HepG2 (cell line): ENCODE results near the gene PSMA7. TPM values are rescaled to one million over a fixed set of nuclear protein-coding genes. Genes with fewer than 3 reads are reported as not detected.
A peak's percentile ranks its signal among the peaks of the same experiment; 100 is the strongest.

Experiments used
- ADNP ChIP-seq: sonication (generic); formaldehyde crosslinking; IDR thresholded peaks from 2 replicates; pipeline ENCODE4 v1.4.0; 2020; ENCODE audit warnings: missing genetic modification reagents
- ARNTL ChIP-seq: sonication (generic); formaldehyde crosslinking; IDR thresholded peaks from 2 replicates; pipeline ENCODE4 v1.4.0; 2020; ENCODE audit warnings: mild to moderate bottlenecking, missing genetic modification reagents
- ASH2L ChIP-seq: fragments of 300-600, 200-600 bp; sonication (generic); IDR thresholded peaks from 2 replicates; pipeline ENCODE4 v1.7.0; 2017; ENCODE audit warnings: low read depth, mild to moderate bottlenecking, moderate library complexity, mixed read lengths, low read length; ENCODE audit not compliant: insufficient read length
- ATF2 ChIP-seq: sonication (generic); formaldehyde crosslinking; IDR thresholded peaks from 2 replicates; pipeline ENCODE4 v1.4.0; 2020; ENCODE audit warnings: missing genetic modification reagents
- ATF7-NPFF ChIP-seq: sonication (generic); formaldehyde crosslinking; IDR thresholded peaks from 2 replicates; pipeline ENCODE4 v1.8.1; 2023; ENCODE audit warnings: mild to moderate bottlenecking, low read depth, missing genetic modification reagents, moderate library complexity
- FLYWCH1 ChIP-seq: sonication (generic); formaldehyde crosslinking; IDR thresholded peaks from 2 replicates; pipeline ENCODE4 v1.8.1; 2023; ENCODE audit warnings: mild to moderate bottlenecking, missing genetic modification reagents
- KAT8 ChIP-seq: IDR thresholded peaks from 2 replicates; pipeline ENCODE4 v1.6.1; 2016; ENCODE audit warnings: missing genetic modification reagents, missing compliant biosample characterization
- KDM1A ChIP-seq: IDR thresholded peaks from 2 replicates; pipeline ENCODE4 v1.6.1; 2016; ENCODE audit warnings: missing compliant biosample characterization
- MEIS1 ChIP-seq: sonication (generic); formaldehyde crosslinking; IDR thresholded peaks from 2 replicates; pipeline ENCODE4 v1.9.0; 2021; ENCODE audit warnings: mild to moderate bottlenecking, missing genetic modification reagents, moderate library complexity, borderline replicate concordance
- NR2C2 ChIP-seq: sonication (generic); formaldehyde crosslinking; IDR thresholded peaks from 2 replicates; pipeline ENCODE4 v1.4.0; 2020; ENCODE audit warnings: missing genetic modification reagents, mild to moderate bottlenecking, moderate library complexity, borderline replicate concordance
- NRL ChIP-seq: sonication (generic); formaldehyde crosslinking; IDR thresholded peaks from 2 replicates; pipeline ENCODE4 v1.5.0; 2020; ENCODE audit warnings: missing genetic modification reagents, mild to moderate bottlenecking, moderate library complexity, borderline replicate concordance
- RARG ChIP-seq: sonication (generic); formaldehyde crosslinking; IDR thresholded peaks from 2 replicates; pipeline ENCODE4 v1.4.0; 2020; ENCODE audit warnings: low read depth, mild to moderate bottlenecking, missing genetic modification reagents
- RXRB ChIP-seq: IDR thresholded peaks from 2 replicates; pipeline ENCODE4 v1.6.1; 2016; ENCODE audit warnings: borderline replicate concordance, missing genetic modification reagents, missing compliant biosample characterization
- U2AF2 ChIP-seq: fragments of 200-400 bp; formaldehyde crosslinking; IDR thresholded peaks from 2 replicates; pipeline ENCODE4 v1.6.1; 2017; ENCODE audit warnings: low read depth, mild to moderate bottlenecking, low read length
- ZFP41 ChIP-seq: sonication (generic); formaldehyde crosslinking; IDR thresholded peaks from 2 replicates; pipeline ENCODE4 v1.4.0; 2020; ENCODE audit warnings: mild to moderate bottlenecking, missing genetic modification reagents, borderline replicate concordance
- ZFP90 ChIP-seq: sonication (generic); formaldehyde crosslinking; IDR thresholded peaks from 2 replicates; pipeline ENCODE4 v1.8.0; 2022; ENCODE audit warnings: missing genetic modification reagents, mild to moderate bottlenecking, inconsistent platforms, borderline replicate concordance
- ZNF10 ChIP-seq: sonication (generic); formaldehyde crosslinking; IDR thresholded peaks from 2 replicates; pipeline ENCODE4 v1.4.0; 2020; ENCODE audit warnings: mild to moderate bottlenecking, low read depth, missing genetic modification reagents, borderline replicate concordance
- ZNF232 ChIP-seq: sonication (generic); formaldehyde crosslinking; IDR thresholded peaks from 2 replicates; pipeline ENCODE4 v1.4.0; 2020; ENCODE audit warnings: missing genetic modification reagents, borderline replicate concordance
- ZSCAN25 ChIP-seq: sonication (generic); formaldehyde crosslinking; IDR thresholded peaks from 2 replicates; pipeline ENCODE4 v1.8.0; 2022; ENCODE audit warnings: mild to moderate bottlenecking, missing genetic modification reagents
- polyA plus RNA-seq, 8 experiments: library from polyadenylated mRNA; depleted of rRNA in 3 of 8; stranded (reverse) in 7 of 8; unstranded in 1 of 8; fragments of >200 nt; fragmentation: Illumina TruSeq in 4 of 8; extraction: Trizol in 4 of 8; gene quantifications; 2 replicates each; pipeline versions ENCODE4 v1.2.1 to v1.2.3, GENCODE V29; 2011 to 2016; ENCODE audit warnings: low read depth in 4 of 8, missing spikeins in 1 of 8, mixed read lengths in 1 of 8; ENCODE audit not compliant: insufficient read depth in 1 of 8
- total RNA-seq, 5 experiments: library from RNA; depleted of rRNA; stranded (reverse); fragments of >200 nt; fragmentation: Illumina TruSeq; extraction: Trizol; gene quantifications; 2 replicates each; pipeline ENCODE4 v1.2.3, GENCODE V29; 2016; ENCODE audit warnings: low read depth in 1 of 5
- TF ChIP-seq, protein P1 (sequence below): sonication (generic); formaldehyde crosslinking; IDR thresholded peaks from 2 replicates; pipeline ENCODE4 v1.4.0; 2020; ENCODE audit warnings: mild to moderate bottlenecking, missing genetic modification reagents, borderline replicate concordance
- TF ChIP-seq, protein P2 (sequence below): sonication (generic); formaldehyde crosslinking; IDR thresholded peaks from 2 replicates; pipeline ENCODE4 v1.4.0; 2020; ENCODE audit warnings: missing genetic modification reagents, borderline replicate concordance

Gene PSMA7
- total and polyA plus RNA-seq, 2 of the 13 experiments (the other 11 are each of a cell fraction or from before 2014, with no cell fraction given), result 531 to 631 TPM

DNA sequence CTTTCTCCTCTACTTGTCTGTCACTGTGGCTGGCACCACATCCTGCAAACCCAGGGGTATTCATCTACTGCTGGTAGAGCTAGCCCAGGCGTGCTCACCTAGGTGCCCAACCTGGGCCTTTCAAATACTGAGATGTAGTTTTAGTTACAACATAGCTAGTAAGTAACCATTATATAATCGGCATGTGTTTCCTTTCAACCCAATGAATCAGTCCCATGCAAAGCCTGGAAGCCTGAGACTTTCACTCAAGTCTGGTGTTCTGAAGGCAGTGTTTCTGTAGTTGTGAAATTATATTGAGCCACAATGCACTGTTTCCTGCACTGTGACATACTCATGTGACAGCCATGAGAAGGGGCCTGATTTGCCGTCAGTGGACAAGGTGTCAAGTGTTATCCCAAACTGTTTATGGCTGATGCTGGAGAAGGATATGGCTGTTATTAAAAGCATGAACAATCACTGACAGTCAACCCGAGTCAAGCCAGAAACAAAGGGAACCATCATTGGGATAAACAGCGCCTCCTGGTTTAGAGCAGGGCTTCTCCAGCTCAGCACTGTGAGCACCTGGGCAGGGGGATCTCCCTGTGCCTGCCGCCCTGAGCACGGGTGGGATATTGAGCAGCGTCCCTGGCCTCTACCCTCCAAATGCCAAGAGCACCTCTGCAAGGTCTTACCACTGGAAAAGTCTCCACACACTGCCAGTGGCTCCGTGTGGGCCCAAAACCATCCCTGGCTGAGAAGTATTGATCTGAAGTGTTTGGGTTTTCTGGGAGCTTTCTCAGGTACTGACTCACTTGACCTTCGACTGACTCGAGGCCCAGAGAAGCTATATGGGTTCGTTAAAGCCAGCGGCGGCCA is 1.6 kb downstream of the PSMA7 start (continued):
- TF ChIP-seq RXRB (CRISPR knock-in tag) (no peak), MEIS1 (CRISPR knock-in tag) (no peak; the same call in 1 of the 2 replicates), ZNF232 (no peak), U2AF2 (no peak), ZNF10 (CRISPR knock-in tag) (no peak), FLYWCH1 (CRISPR knock-in tag) (no peak), KAT8 (CRISPR knock-in tag) (no peak), ATF7-NPFF (CRISPR knock-in tag) (no peak; the same call in 1 of the 2 replicates), ZFP90 (CRISPR knock-in tag) (no peak), ZFP41 (CRISPR knock-in tag) (no peak), ATF2 (no peak), NR2C2 (CRISPR knock-in tag) (0 out of 2 replicates have a peak, but pooled peaks have one; percentile 29), NRL (0 out of 2 replicates have a peak, but pooled peaks have one; percentile 13), ADNP (CRISPR knock-in tag) (no peak), ARNTL (CRISPR knock-in tag) (no peak), RARG (CRISPR knock-in tag) (no peak), ZSCAN25 (CRISPR knock-in tag) (no peak), KDM1A (CRISPR knock-in tag) (no peak), ASH2L (peak; percentile 40)
- TF ChIP-seq, protein P1, sequence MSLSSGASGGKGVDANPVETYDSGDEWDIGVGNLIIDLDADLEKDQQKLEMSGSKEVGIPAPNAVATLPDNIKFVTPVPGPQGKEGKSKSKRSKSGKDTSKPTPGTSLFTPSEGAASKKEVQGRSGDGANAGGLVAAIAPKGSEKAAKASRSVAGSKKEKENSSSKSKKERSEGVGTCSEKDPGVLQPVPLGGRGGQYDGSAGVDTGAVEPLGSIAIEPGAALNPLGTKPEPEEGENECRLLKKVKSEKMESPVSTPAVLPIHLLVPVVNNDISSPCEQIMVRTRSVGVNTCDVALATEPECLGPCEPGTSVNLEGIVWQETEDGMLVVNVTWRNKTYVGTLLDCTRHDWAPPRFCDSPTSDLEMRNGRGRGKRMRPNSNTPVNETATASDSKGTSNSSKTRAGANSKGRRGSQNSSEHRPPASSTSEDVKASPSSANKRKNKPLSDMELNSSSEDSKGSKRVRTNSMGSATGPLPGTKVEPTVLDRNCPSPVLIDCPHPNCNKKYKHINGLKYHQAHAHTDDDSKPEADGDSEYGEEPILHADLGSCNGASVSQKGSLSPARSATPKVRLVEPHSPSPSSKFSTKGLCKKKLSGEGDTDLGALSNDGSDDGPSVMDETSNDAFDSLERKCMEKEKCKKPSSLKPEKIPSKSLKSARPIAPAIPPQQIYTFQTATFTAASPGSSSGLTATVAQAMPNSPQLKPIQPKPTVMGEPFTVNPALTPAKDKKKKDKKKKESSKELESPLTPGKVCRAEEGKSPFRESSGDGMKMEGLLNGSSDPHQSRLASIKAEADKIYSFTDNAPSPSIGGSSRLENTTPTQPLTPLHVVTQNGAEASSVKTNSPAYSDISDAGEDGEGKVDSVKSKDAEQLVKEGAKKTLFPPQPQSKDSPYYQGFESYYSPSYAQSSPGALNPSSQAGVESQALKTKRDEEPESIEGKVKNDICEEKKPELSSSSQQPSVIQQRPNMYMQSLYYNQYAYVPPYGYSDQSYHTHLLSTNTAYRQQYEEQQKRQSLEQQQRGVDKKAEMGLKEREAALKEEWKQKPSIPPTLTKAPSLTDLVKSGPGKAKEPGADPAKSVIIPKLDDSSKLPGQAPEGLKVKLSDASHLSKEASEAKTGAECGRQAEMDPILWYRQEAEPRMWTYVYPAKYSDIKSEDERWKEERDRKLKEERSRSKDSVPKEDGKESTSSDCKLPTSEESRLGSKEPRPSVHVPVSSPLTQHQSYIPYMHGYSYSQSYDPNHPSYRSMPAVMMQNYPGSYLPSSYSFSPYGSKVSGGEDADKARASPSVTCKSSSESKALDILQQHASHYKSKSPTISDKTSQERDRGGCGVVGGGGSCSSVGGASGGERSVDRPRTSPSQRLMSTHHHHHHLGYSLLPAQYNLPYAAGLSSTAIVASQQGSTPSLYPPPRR (CRISPR knock-in tag), result no peak
- TF ChIP-seq, protein P2, sequence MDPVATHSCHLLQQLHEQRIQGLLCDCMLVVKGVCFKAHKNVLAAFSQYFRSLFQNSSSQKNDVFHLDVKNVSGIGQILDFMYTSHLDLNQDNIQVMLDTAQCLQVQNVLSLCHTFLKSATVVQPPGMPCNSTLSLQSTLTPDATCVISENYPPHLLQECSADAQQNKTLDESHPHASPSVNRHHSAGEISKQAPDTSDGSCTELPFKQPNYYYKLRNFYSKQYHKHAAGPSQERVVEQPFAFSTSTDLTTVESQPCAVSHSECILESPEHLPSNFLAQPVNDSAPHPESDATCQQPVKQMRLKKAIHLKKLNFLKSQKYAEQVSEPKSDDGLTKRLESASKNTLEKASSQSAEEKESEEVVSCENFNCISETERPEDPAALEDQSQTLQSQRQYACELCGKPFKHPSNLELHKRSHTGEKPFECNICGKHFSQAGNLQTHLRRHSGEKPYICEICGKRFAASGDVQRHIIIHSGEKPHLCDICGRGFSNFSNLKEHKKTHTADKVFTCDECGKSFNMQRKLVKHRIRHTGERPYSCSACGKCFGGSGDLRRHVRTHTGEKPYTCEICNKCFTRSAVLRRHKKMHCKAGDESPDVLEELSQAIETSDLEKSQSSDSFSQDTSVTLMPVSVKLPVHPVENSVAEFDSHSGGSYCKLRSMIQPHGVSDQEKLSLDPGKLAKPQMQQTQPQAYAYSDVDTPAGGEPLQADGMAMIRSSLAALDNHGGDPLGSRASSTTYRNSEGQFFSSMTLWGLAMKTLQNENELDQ (CRISPR knock-in tag), result no peak
